ENCODE data around the gene TRIM58. TPM values are rescaled to one million over a fixed set of nuclear protein-coding genes. Genes with fewer than 3 reads are reported as not detected.

The TRIM58 gene
- total and polyA plus RNA-seq, 9 of the 15 experiments (the other 6 are each of a cell fraction or from before 2014, with no cell fraction given): 3.8 to 19.1 (median 7.2) TPM

DNA sequence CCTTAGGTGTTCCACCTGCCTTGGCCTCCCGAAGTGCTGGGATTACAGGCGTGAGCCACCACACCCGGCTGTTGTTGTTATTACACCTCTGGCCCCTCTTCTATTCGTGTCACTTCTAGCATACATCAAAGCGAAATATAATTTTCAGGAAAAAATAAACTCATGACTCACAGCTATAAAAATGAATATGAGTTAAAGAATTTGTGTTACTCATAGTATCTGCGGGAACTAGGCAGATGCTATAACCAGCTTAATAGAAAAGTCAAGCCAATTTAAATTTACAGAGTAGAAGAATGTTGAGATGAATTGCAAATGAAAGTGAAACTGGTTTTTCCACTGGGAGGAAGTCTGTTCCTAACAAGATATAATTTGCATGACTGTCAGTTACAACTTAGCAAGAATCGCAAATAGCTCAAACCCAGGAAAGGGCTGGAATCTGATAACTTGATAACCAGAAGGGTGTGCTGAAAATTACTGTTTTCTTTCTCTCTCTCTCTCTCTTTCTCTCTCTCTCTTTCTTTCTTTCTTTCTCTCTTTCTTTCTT lies 49.6 kb downstream of the TRIM58 start (continued):
- TF ChIP-seq ELF1 (tag; IDR thresholded peaks at IDR 0.05): 0 out of 2 replicates have a peak, but pooled peaks have one; percentile 47
- TF ChIP-seq MYBL2 (IDR thresholded peaks at IDR 0.05; ENCODE audit: low read depth): no peak; the same call in 1 of the 2 replicates
- no peak for TF ChIP-seq MYBL2 (CRISPR knock-in tag; IDR thresholded peaks at IDR 0.05; ENCODE audit: borderline replicate concordance)
- TF ChIP-seq, protein P1, sequence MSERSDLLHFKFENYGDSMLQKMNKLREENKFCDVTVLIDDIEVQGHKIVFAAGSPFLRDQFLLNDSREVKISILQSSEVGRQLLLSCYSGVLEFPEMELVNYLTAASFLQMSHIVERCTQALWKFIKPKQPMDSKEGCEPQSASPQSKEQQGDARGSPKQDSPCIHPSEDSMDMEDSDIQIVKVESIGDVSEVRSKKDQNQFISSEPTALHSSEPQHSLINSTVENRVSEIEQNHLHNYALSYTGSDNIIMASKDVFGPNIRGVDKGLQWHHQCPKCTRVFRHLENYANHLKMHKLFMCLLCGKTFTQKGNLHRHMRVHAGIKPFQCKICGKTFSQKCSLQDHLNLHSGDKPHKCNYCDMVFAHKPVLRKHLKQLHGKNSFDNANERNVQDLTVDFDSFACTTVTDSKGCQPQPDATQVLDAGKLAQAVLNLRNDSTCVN (CRISPR knock-in tag; IDR thresholded peaks at IDR 0.05): no peak
- TF ChIP-seq RBFOX2 (IDR thresholded peaks at IDR 0.05; ENCODE audit: low read depth, low read length): no peak
- no peak for TF ChIP-seq NBN (IDR thresholded peaks at IDR 0.05; ENCODE audit: low read depth)
- TF ChIP-seq, protein P2, sequence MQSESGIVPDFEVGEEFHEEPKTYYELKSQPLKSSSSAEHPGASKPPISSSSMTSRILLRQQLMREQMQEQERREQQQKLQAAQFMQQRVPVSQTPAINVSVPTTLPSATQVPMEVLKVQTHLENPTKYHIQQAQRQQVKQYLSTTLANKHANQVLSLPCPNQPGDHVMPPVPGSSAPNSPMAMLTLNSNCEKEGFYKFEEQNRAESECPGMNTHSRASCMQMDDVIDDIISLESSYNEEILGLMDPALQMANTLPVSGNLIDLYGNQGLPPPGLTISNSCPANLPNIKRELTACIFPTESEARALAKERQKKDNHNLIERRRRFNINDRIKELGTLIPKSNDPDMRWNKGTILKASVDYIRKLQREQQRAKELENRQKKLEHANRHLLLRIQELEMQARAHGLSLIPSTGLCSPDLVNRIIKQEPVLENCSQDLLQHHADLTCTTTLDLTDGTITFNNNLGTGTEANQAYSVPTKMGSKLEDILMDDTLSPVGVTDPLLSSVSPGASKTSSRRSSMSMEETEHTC (IDR thresholded peaks at IDR 0.05): no peak
- TF ChIP-seq PHB2 (IDR thresholded peaks at IDR 0.05; ENCODE audit: low read depth): no peak
- TF ChIP-seq, protein P3, sequence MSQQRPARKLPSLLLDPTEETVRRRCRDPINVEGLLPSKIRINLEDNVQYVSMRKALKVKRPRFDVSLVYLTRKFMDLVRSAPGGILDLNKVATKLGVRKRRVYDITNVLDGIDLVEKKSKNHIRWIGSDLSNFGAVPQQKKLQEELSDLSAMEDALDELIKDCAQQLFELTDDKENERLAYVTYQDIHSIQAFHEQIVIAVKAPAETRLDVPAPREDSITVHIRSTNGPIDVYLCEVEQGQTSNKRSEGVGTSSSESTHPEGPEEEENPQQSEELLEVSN (IDR thresholded peaks at IDR 0.05; ENCODE audit: borderline replicate concordance in 1 of 2, extremely low read depth in 1 of 2, insufficient read depth in 1 of 2, insufficient read length in 1 of 2, low read depth in 1 of 2, low read length in 1 of 2, poor library complexity in 1 of 2, severe bottlenecking in 1 of 2): no peak
- TF ChIP-seq TOE1 (IDR thresholded peaks at IDR 0.05; ENCODE audit: borderline replicate concordance): no peak
- no peak for TF ChIP-seq TOE1 (CRISPR knock-in tag; IDR thresholded peaks at IDR 0.05; ENCODE audit: borderline replicate concordance, low read depth)
- TF ChIP-seq SOX6 (IDR thresholded peaks at IDR 0.05): peak; percentile 49; the same call in 1 of the 2 replicates
- no peak for TF ChIP-seq HOXB6 (CRISPR knock-in tag; IDR thresholded peaks at IDR 0.05; ENCODE audit: borderline replicate concordance)
- TF ChIP-seq ZC3H4 (CRISPR knock-in tag; IDR thresholded peaks at IDR 0.05; ENCODE audit: borderline replicate concordance): no peak
- TF ChIP-seq, protein P4, sequence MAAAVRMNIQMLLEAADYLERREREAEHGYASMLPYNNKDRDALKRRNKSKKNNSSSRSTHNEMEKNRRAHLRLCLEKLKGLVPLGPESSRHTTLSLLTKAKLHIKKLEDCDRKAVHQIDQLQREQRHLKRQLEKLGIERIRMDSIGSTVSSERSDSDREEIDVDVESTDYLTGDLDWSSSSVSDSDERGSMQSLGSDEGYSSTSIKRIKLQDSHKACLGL (CRISPR knock-in tag; IDR thresholded peaks at IDR 0.05; ENCODE audit: borderline replicate concordance, poor library complexity, severe bottlenecking): no peak
- TF ChIP-seq MEIS2 (IDR thresholded peaks at IDR 0.05; ENCODE audit: partially characterized antibody): peak; percentile 55
- no peak for TF ChIP-seq ELF2 (CRISPR knock-in tag; IDR thresholded peaks at IDR 0.05)
- no peak for TF ChIP-seq GABPB1 (CRISPR knock-in tag; IDR thresholded peaks at IDR 0.05)
- no peak for TF ChIP-seq SRSF9 (IDR thresholded peaks at IDR 0.05; ENCODE audit: borderline replicate concordance, low read depth, low read length)
- TF ChIP-seq SMAD4 (CRISPR knock-in tag; conservative IDR thresholded peaks at IDR 0.05): 0 out of 2 replicates have a peak, but pooled peaks have one; percentile 41
- no peak for TF ChIP-seq EGR1 (conservative IDR thresholded peaks at IDR 0.05)
- TF ChIP-seq ZNF134 (CRISPR knock-in tag; conservative IDR thresholded peaks at IDR 0.05): 0 out of 2 replicates have a peak, but pooled peaks have one; percentile 9
- no peak for TF ChIP-seq POLR3A (IDR thresholded peaks at IDR 0.05; ENCODE audit: borderline replicate concordance, extremely low read depth, insufficient read depth, insufficient read length)
